GM18502 (cell line): ENCODE measurements around the gene DUS2.
"Not testable (repeated sequence)": the region's sequence is repeated elsewhere in the genome, so short reads cannot be mapped to it uniquely, and the experiment has no call there.

Experiments used
- ATAC-seq: cut with Tn5 transposase; IDR thresholded peaks from one replicate; pipeline ENCODE4 v1.9.1; 2021; ENCODE audit warnings: mild to moderate bottlenecking; ENCODE audit not compliant: unreplicated experiment, poor library complexity

Gene DUS2

DNA sequence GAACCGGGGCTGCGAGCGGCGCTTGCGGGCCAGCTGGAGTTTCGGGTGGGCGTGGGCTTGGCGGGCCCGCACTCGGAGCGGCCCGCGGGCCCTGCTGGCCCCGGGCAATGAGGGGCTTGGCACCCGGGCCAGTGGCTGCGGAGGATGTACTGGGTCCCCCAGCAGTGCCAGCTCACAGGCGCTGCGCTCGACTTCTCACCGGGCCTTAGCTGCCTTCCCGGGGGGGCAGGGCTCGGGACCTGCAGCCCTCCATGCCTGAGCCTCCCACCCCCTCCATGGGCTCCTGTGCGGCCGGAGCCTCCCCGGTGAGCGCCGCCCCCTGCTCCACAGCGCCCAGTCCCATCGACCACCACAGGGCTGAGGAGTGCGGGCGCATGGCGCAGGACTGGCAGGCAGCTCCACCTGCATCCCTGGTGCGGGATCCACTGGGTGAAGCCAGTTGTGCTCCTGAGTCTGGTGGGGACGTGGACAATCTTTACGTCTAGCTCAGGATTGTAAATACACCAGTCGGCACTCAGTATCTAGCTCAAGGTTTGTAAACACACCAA, 24.8 kb upstream of the DUS2 start:
- not testable (repeated sequence) for ATAC-seq

- peak; percentile 48 for ATAC-seq
Measured at GRCh38 chr16:67998779-67999688, 24.1 kb upstream of the DUS2 start, which contains the start of gene DPEP2. DPEP2 (minus strand) TSS chr16:67999484; CDS start chr16:67993212, 6,272 bp downstream.

DNA sequence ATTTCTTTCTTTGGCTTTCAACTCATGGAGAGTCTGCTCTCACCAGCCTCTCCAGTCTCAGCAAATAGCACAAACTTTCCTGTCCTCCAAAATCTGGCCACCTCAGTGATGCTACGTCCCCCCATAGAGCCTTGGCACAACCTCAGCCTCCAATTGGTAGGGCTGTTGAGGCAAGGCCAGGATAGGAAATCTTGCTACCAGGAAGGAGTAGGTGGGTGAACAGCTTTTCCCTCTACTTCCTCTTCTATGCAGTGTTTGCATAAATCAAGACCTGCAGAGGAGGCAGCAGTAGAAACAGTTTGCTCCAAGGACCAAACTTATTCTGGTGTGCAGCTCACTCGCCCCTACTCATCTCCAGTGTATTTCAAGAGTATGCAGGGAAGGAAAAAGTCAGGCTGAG, 23.1 kb upstream of the DUS2 start:
- ATAC-seq: no peak

GRCh38 chr16:68000450-68000849, 22.6 kb upstream of the DUS2 start:
- ATAC-seq: no peak

DNA sequence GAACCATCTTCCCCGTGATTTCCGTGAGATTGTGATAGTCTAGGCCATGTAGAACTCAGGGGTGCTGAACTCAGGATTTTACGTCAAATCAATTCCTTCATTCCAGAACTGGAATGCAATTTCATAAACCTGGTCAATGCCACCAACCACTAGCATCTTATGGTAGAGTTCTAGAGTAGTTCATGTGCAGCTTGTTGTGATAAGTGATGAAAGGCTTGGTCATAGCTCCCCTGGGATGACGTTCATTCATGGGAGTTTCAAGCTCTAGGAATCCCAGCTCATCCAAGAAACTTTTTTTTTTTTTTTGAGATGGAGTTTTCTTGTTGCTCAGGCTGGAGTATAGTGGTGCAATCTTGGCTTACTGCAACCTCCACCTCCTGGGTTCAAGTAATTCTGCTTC, 20.1 kb upstream of the DUS2 start:
- no peak for ATAC-seq

- no peak for ATAC-seq
Measured at GRCh38 chr16:68005211-68005610, 17.9 kb upstream of the DUS2 start.

- no peak for ATAC-seq
Measured at GRCh38 chr16:68005786-68006286, 17.2 kb upstream of the DUS2 start.

- no peak for ATAC-seq
Measured at GRCh38 chr16:68009157-68009735, 13.8 kb upstream of the DUS2 start.

GRCh38 chr16:68009872-68010271, 13.2 kb upstream of the DUS2 start:
- not testable (repeated sequence) for ATAC-seq

DNA sequence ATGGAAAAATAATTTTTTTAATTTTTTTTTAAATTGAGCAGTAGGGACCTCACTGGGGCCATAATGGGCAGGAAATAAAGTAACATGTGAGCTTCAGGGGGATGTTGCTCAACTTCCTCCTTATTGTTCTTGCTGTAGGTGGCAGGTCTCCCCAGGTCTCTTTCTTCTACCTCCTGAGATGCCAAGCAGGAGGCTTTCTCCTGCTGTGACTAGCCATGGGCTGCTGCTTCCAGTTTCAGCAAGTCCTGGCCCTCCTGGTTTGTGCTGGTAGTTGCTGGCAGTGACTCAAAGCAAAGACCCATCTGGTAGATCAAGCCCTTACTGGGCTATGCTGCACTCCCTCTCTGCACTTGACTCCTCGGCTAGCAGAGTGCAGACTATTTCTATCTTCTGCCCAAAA, 9.6 kb upstream of the DUS2 start:
- no peak for ATAC-seq

- ATAC-seq: no peak
Measured at GRCh38 chr16:68015681-68016080, 7.4 kb upstream of the DUS2 start, which contains the start of gene DPEP2NB. DPEP2NB (minus strand) TSS chr16:68015911; CDS start chr16:68015770, 141 bp downstream.

GRCh38 chr16:68019167-68019680, 3.9 kb upstream of the DUS2 start:
- ATAC-seq: no peak

GRCh38 chr16:68021490-68021889, 1.6 kb upstream of the DUS2 start:
- no peak for ATAC-seq

GRCh38 chr16:68022278-68022727, 781 bp upstream of the DUS2 start:
- peak; percentile 8 for ATAC-seq

DNA sequence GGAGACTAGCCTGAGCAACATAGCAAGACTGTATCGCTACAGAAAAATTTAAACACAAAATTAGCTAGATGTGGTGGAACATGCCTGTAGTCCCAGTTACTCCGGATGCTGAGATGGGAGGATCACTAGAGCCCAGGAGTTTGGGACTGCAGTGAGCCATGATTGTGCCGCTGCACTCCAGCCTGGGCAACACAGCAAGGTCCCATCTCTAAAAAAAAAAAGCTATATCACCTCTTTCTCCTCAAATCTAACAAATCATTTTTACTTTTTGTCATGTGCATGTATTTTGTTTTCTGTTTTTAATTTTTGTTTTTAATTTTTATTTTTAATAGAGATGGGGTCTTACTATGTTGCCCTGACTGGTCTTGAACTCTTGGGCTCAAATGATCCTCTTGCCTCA, 5.9 kb downstream of the DUS2 start:
- no peak for ATAC-seq

DNA sequence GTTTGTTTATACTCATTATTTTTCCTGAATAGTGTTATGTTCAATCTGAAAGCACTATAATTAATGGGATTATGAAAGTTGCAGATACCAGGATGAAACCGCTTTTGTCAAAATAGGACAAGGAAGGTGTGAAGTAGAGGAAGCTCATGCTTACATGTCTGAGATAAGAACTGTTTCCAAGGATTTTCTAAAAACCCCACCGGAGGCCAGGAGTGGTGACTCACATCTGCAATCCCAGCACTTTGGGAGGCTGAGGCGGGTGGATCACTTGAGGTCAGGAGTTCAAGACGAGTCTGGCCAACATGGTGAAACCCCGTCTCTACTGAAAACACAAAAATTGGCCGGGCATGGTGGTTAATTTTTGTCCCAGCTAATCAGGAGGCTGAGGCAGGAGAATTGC, 7.0 kb downstream of the DUS2 start:
- ATAC-seq: not testable (repeated sequence)

GRCh38 chr16:68031951-68032350, 8.9 kb downstream of the DUS2 start:
- ATAC-seq: no peak

DNA sequence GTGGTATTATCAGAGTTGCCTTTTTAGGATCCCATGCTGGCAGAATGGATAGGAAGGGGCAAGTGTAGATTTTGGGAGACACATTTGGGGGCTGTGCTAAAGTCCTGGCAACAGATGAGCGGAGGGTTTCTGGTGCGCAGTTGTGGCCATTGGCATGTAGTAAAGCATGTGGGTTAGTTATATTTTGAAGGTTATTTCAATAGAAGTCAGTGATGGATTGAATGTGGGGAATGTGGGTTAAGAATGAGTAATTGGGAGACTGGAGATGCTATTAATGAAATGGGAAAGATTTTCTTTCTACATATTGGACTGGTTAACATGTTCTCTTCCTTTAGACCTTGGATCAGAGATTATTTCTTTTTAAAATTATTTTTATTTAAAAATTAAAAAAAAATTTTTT, 10.0 kb downstream of the DUS2 start:
- ATAC-seq: no peak

GRCh38 chr16:68035227-68035626, 12.1 kb downstream of the DUS2 start:
- ATAC-seq: no peak

DNA sequence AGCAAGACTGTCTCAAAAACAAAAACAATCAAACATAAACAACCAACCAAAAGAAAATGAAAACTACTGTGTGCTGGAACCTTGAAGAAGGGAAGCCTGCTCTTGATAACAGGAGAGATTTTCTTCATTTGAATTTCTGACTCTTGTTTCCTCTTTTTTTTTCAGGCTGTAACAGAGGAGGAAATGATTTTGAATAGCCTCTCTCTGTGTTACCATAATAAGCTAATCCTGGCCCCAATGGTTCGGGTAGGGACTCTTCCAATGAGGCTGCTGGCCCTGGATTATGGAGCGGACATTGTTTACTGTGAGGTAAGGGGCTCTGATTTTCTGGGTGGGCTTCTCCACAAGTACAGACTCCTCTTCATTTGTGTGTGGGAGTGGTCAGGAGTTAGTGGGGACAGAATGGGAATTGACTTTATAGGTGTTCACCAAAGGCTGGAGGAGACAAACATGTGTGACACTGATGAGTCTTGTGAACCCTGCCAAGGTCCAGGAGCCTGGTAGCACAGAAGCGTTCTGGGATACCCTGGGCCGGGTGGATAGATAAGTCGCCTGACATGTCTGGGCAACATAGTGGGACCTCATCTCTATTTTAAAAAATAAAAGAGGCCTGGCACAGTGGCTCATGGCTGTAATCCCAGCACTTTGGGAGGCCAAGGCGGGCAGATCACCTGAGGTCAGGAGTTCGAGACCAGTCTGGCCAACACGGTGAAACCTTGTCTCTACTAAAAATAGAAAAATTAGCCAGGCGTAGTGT, 14.9 kb downstream of the DUS2 start:
- ATAC-seq: peak; percentile 46
